Measurements from ENCODE around the gene SYCE3. TPM values are rescaled to one million over a fixed set of nuclear protein-coding genes. Genes with fewer than 3 reads are reported as not detected.

SYCE3 gene
- total and polyA plus RNA-seq, 9 of the 15 experiments (the other 6 are each of a cell fraction or from before 2014, with no cell fraction given): 0.56 TPM; not detected in 8

DNA sequence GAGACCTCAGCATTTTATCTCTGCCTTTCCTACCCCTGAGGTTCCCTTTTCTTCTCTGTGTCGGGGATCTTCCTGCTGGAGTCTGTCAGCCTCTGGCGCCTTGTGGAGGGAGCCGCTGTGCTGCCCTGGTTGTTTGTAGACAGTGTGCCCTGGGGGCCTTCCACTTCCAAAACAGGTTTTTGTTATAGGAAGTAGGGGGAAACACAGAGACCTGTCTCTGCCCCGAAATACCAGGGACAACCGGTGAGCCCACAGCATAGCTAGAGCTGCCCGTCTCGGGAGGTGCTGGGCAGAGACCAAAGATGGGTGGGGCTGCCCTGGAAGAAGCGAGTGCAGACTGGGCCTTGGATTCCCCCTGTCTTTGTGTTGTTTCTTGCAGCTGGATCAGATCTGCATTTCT lies 46.7 kb downstream of the SYCE3 start:
- Histone ChIP-seq H2AFZ (ENCODE audit: low read depth, low read length) (no peak overlapping the region), H3K4me1 (replicated peaks in 1 of 2; ENCODE audit: control insufficient read depth in 2 of 2, insufficient read depth in 2 of 2, low read length in 2 of 2) (peaks cover 0 to 4% of the 10 kb centered on the region in 2 experiments; a peak in 2 of 5 replicates), H3K9me1 (ENCODE audit: control insufficient read depth, insufficient read depth, low read length) (no peaks in the 10 kb centered on the region), H3K27ac (ENCODE audit: extremely low read depth, low read depth, low read length) (no peak overlapping the region), H3K36me3 (ENCODE audit: control insufficient read depth, insufficient read depth, low read length) (peaks cover 60% of the 10 kb centered on the region; the same call in 1 of the 3 replicates), H4K20me1 (replicated peaks; ENCODE audit: control insufficient read depth, insufficient read depth, low read length) (no peaks in the 10 kb centered on the region), H3K9ac (ENCODE audit: insufficient read depth in 1 of 2, low read depth in 2 of 2, low read length in 2 of 2) (no peak overlapping the region; a peak in 1 of 4 replicates), H3K27me3 (ENCODE audit: control insufficient read depth in 2 of 2, insufficient read depth in 2 of 2, low read length in 2 of 2) (no peaks in the 10 kb centered on the region), H3K79me2 (ENCODE audit: control insufficient read depth, insufficient read depth, low read length) (peaks cover 43% of the 10 kb centered on the region), H3K4me3 (no peak overlapping the region), H3K4me2 (ENCODE audit: insufficient read depth, low read length) (no peak overlapping the region), H3K9me3 (replicated peaks; ENCODE audit: control insufficient read depth, insufficient read depth, low read depth, low read length) (no peaks in the 10 kb centered on the region)
- intact Hi-C loops (cut with micrococcal nuclease) (no loop called here), in situ Hi-C loops (cut with MboI) (no loop called here)
- DNase-seq (ENCODE audit: extremely low read depth in 1 of 4, low spot score in 3 of 4) (no peak), FAIRE-seq (no peak), ATAC-seq (no peak)
- WGBS (ENCODE audit: insufficient coverage, low coverage, missing lambda C conversion rate): 98% methylated on average over 5 of the region's 8 CpGs
- no TSS peak for BruUV-seq (replicated peaks)
- TF ChIP-seq TEAD2 (tag; IDR thresholded peaks at IDR 0.05) (no peak), PHF21A (IDR thresholded peaks at IDR 0.05; ENCODE audit: borderline replicate concordance, low read depth) (no peak)
- CTCF ChIA-PET (ENCODE audit: low intra/inter-chr PET ratio): no interaction called here
- POLR2A ChIA-PET: no interaction called here

DNA sequence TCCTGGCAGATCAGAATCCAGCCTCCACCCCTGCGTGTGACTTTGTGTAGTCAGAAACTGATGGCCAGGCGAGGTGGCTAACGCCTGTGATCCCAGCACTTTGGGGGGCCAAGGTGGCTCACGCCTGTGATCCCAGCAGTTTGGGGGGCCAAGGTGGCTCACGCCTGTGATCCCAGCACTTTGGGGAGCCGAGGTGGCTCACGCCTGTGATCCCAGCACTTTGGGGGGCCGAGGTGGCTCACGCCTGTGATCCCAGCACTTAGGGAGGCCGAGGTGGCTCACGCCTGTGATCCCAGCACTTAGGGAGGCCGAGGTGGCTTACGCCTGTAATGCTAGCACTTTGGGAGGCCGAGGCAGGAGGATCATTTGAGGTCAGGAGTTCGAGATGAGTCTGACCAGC lies 49.5 kb downstream of the SYCE3 start:
- no peaks in the 10 kb centered on the region for H3K27me3 ChIP-seq (ENCODE audit: control insufficient read depth in 2 of 2, insufficient read depth in 2 of 2, low read length in 2 of 2)
- H3K4me1 ChIP-seq (replicated peaks in 1 of 2; ENCODE audit: control insufficient read depth in 2 of 2, insufficient read depth in 2 of 2, low read length in 2 of 2): peaks cover 0 to 4% of the 10 kb centered on the region in 2 experiments; a peak in 3 of 5 replicates
- no peak overlapping the region for H2AFZ ChIP-seq (ENCODE audit: low read depth, low read length)
- BruUV-seq (replicated peaks): no TSS peak
- FAIRE-seq (no peak), ATAC-seq (no peak), DNase-seq (ENCODE audit: extremely low read depth in 1 of 4, low spot score in 3 of 4) (no peak)
- H3K4me3 ChIP-seq: no peak overlapping the region
- H4K20me1 ChIP-seq (replicated peaks; ENCODE audit: control insufficient read depth, insufficient read depth, low read length): no peaks in the 10 kb centered on the region
- no peaks in the 10 kb centered on the region for H3K9me3 ChIP-seq (replicated peaks; ENCODE audit: control insufficient read depth, insufficient read depth, low read depth, low read length)
- H3K36me3 ChIP-seq (ENCODE audit: control insufficient read depth, insufficient read depth, low read length): peaks cover 47% of the 10 kb centered on the region; the same call in 1 of the 3 replicates
- CTCF ChIA-PET (ENCODE audit: low intra/inter-chr PET ratio): no interaction called here
- no peak overlapping the region for H3K27ac ChIP-seq (ENCODE audit: extremely low read depth, low read depth, low read length)
- in situ Hi-C loops (cut with MboI) (no loop called here), intact Hi-C loops (cut with micrococcal nuclease) (no loop called here)
- POLR2A ChIA-PET: interaction anchor here (1.4 kb wide), 1 partner anchor 13 kb away, joined by 7 read pairs; the partner anchor contains the start of gene SCO2
- H3K9me1 ChIP-seq (ENCODE audit: control insufficient read depth, insufficient read depth, low read length): no peaks in the 10 kb centered on the region
- TF ChIP-seq RBFOX2 (IDR thresholded peaks at IDR 0.05; ENCODE audit: low read depth, low read length) (peak; percentile 54), ZNF175 (CRISPR knock-in tag; IDR thresholded peaks at IDR 0.05; ENCODE audit: low read depth) (no peak), ZNF785 (CRISPR knock-in tag; IDR thresholded peaks at IDR 0.05) (no peak), FOXK2 (conservative IDR thresholded peaks at IDR 0.05 in 1 of 2, IDR thresholded peaks at IDR 0.05 in 1 of 2; ENCODE audit: low read depth in 2 of 2) (no peak), RBM14 (IDR thresholded peaks at IDR 0.05; ENCODE audit: borderline replicate concordance, insufficient read depth, low read depth, low read length) (no peak), PHF20 (IDR thresholded peaks at IDR 0.05; ENCODE audit: partially characterized antibody) (no peak), POLR2G (IDR thresholded peaks at IDR 0.05; ENCODE audit: low read depth, low read length) (0 out of 2 replicates have a peak, but pooled peaks have one; percentile 32)
- 96% methylated on average over 4 of the region's 15 CpGs for WGBS (ENCODE audit: insufficient coverage, low coverage, missing lambda C conversion rate)
- no peak overlapping the region for H3K9ac ChIP-seq (ENCODE audit: insufficient read depth in 1 of 2, low read depth in 2 of 2, low read length in 2 of 2)
- H3K79me2 ChIP-seq (ENCODE audit: control insufficient read depth, insufficient read depth, low read length): peaks cover 68% of the 10 kb centered on the region
- no peak overlapping the region for H3K4me2 ChIP-seq (ENCODE audit: insufficient read depth, low read length)

Data from K562 (cell line).